Forelimb muscle (tissue), 1 donor: ENCODE measurements around the gene PILRA. TPM values are rescaled to one million over a fixed set of nuclear protein-coding genes. Genes with fewer than 3 reads are reported as not detected.
A peak's percentile ranks its signal among the peaks of the same experiment; 100 is the strongest.
"Not testable (repeated sequence)": the region's sequence is repeated elsewhere in the genome, so short reads cannot be mapped to it uniquely, and the experiment has no call there.

ENCODE experiments used
- DNase-seq: peaks from one replicate; pipeline ENCODE4 v3.0.0-alpha.2; 2013; ENCODE audit warnings: low read depth
- polyA plus RNA-seq: library from polyadenylated mRNA; unstranded; fragments of 120-200 nt; gene quantifications from one replicate; pipeline ENCODE4 v1.2.1, GENCODE V29; 2013; ENCODE audit not compliant: insufficient read length

The PILRA gene
- polyA plus RNA-seq, 1 donor: 2.6 TPM

- no peak for DNase-seq
These were observed 6.9 kb downstream of the PILRA start for GRCh38 chr7:100380196-100380595.

- DNase-seq: not testable (repeated sequence)
These were observed 8.4 kb downstream of the PILRA start for GRCh38 chr7:100381531-100382233.

- DNase-seq: not testable (repeated sequence)
These were observed 9.1 kb downstream of the PILRA start for GRCh38 chr7:100382234-100382853.

- DNase-seq: no peak
These were observed 11.5 kb downstream of the PILRA start for GRCh38 chr7:100384628-100385294.

GRCh38 chr7:100386940-100387339 lies 13.7 kb downstream of the PILRA start:
- DNase-seq: no peak

- no peak for DNase-seq
These were observed 14.4 kb downstream of the PILRA start for GRCh38 chr7:100387695-100388094.

- no peak for DNase-seq
These were observed 16.3 kb downstream of the PILRA start for GRCh38 chr7:100389437-100390088.

- no peak for DNase-seq
These were observed 17.2 kb downstream of the PILRA start for GRCh38 chr7:100390286-100391009.

GRCh38 chr7:100393233-100393905 lies 20.1 kb downstream of the PILRA start:
- no peak for DNase-seq

GRCh38 chr7:100394077-100394476 lies 20.8 kb downstream of the PILRA start:
- DNase-seq: no peak

GRCh38 chr7:100396421-100396982 lies 23.2 kb downstream of the PILRA start:
- DNase-seq: no peak

- DNase-seq: no peak
These were observed 24.2 kb downstream of the PILRA start for GRCh38 chr7:100397315-100398081.

GRCh38 chr7:100398239-100398638 lies 25.0 kb downstream of the PILRA start:
- no peak for DNase-seq

GRCh38 chr7:100400041-100400440 lies 26.8 kb downstream of the PILRA start:
- no peak for DNase-seq

GRCh38 chr7:100400656-100401055 lies 27.4 kb downstream of the PILRA start:
- no peak for DNase-seq

- DNase-seq: no peak
These were observed 28.5 kb downstream of the PILRA start for GRCh38 chr7:100401811-100402210.

GRCh38 chr7:100402241-100402640 lies 29.0 kb downstream of the PILRA start:
- no peak for DNase-seq

- DNase-seq: no peak
These were observed 33.5 kb downstream of the PILRA start for GRCh38 chr7:100406767-100407166.

GRCh38 chr7:100407285-100408180 lies 34.2 kb downstream of the PILRA start:
- peak; percentile 58 for DNase-seq
